ENCODE results near the gene VCP. TPM values are rescaled to one million over a fixed set of nuclear protein-coding genes. Genes with fewer than 3 reads are reported as not detected.

VCP gene
- total RNA-seq, 2 experiments from 2014 or later = 218 to 245 TPM

DNA sequence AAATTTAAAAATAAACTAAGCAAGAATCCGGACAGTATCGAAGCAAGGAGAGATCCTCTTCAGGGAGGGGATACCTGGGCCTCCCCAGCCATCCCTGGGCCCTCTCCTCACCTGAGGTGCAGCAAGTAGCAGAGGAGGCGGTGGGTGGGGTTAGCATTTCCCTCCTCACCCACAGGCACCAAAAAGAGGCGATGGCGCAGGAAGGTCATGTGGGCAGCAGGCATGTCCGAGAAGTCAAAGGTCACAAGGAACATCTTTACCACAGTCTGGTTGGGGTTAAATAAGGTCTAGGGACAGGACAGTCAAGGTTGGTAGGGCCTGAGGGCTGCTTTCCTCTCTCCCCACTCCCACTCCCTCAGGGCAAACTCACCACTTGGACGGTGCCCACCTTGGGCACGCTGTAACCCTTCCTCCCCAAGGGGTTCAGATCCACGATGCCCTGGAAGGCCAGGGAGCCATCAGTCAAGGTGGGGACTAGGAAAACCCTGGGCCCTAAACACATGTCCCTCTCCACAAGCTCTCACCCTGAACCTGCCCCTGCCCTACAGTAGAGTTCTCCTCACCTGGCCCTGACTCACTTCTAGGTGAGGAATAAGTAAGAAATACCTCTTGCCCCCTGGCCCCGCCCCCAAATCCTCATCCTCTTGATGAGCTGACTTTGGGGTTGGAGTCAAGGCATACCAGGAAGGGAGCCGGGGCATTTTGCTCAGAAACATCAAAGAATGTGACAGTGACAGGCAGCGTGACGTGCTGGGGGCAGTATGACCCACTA, 33.3 kb upstream of the VCP start:
- no peaks in the 10 kb centered on the region for H3K9me3 ChIP-seq (ENCODE audit: control insufficient read depth in 1 of 2, insufficient read depth in 1 of 2, low read length in 2 of 2)
- H3K4me3 Mint-ChIP-seq = no peak overlapping the region
- H3K27ac Mint-ChIP-seq = no peak overlapping the region
- peaks cover 47% of the 10 kb centered on the region for H3K36me3 ChIP-seq (ENCODE audit: insufficient read depth, low read length)
- intact Hi-C loops (cut with DNase I, micrococcal nuclease) = loop anchor here in 1 of 2 experiments (10.0 kb wide), 1 partner anchor 1659 kb away; no protein-coding TSS in a partner anchor
- TF ChIP-seq, protein P1, sequence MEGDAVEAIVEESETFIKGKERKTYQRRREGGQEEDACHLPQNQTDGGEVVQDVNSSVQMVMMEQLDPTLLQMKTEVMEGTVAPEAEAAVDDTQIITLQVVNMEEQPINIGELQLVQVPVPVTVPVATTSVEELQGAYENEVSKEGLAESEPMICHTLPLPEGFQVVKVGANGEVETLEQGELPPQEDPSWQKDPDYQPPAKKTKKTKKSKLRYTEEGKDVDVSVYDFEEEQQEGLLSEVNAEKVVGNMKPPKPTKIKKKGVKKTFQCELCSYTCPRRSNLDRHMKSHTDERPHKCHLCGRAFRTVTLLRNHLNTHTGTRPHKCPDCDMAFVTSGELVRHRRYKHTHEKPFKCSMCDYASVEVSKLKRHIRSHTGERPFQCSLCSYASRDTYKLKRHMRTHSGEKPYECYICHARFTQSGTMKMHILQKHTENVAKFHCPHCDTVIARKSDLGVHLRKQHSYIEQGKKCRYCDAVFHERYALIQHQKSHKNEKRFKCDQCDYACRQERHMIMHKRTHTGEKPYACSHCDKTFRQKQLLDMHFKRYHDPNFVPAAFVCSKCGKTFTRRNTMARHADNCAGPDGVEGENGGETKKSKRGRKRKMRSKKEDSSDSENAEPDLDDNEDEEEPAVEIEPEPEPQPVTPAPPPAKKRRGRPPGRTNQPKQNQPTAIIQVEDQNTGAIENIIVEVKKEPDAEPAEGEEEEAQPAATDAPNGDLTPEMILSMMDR (IDR thresholded peaks at IDR 0.05) = no peak
- ATAC-seq (ENCODE audit: poor library complexity) (no peak), DNase-seq (no peak)
- peaks cover 58% of the 10 kb centered on the region for H3K36me3 Mint-ChIP-seq (ENCODE audit: low read depth)
- no peaks in the 10 kb centered on the region for H3K27me3 ChIP-seq (ENCODE audit: control insufficient read depth in 1 of 2, insufficient read depth in 2 of 2, low read length in 2 of 2)
- H3K27me3 Mint-ChIP-seq = no peaks in the 10 kb centered on the region
- H3K4me1 ChIP-seq (ENCODE audit: insufficient read depth, low read length) = peaks cover 35% of the 10 kb centered on the region
- peaks cover 38% of the 10 kb centered on the region for H3K4me1 Mint-ChIP-seq (ENCODE audit: low read depth)
- H3K9me3 Mint-ChIP-seq = no peaks in the 10 kb centered on the region
- ChIA-PET POLR2A (no interaction called here), CTCF (interaction anchor here (1.3 kb wide), 1 partner anchor 8 kb away, joined by 3 read pairs; no protein-coding TSS in a partner anchor)
- no peak overlapping the region for H3K4me3 ChIP-seq (ENCODE audit: low read length)
- no peak overlapping the region for H3K27ac ChIP-seq (ENCODE audit: low read depth in 1 of 2, low read length in 2 of 2)

DNA sequence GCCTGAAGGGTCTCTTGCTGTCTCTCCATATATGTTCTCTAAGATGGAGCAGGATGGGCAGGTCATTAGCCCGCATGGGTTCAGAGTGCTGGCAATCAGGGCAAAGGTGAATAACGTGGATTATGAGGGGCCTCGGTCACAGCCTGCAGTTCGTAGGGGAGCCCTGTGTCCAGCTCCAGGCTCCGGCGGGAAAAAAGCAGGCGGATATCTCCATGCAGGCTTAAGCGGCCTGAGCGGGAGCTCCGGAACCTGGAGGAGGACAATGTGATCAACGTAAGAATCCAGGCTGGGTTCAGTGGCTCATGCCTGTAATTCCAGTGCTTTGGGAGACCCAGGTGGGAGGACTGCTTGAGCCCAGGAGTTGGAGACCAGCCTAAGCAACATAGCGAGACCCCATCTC, 32.7 kb upstream of the VCP start:
- TF ChIP-seq, protein P1 (IDR thresholded peaks at IDR 0.05) = no peak
- Histone ChIP-seq H3K27me3 (ENCODE audit: control insufficient read depth in 1 of 2, insufficient read depth in 2 of 2, low read length in 2 of 2) (no peaks in the 10 kb centered on the region), H3K36me3 (ENCODE audit: insufficient read depth, low read length) (peaks cover 54% of the 10 kb centered on the region), H3K4me1 (ENCODE audit: insufficient read depth, low read length) (peaks cover 29% of the 10 kb centered on the region), H3K4me3 (ENCODE audit: low read length) (no peak overlapping the region), H3K9me3 (ENCODE audit: control insufficient read depth in 1 of 2, insufficient read depth in 1 of 2, low read length in 2 of 2) (no peaks in the 10 kb centered on the region), H3K27ac (ENCODE audit: low read depth in 1 of 2, low read length in 2 of 2) (no peak overlapping the region)
- DNase-seq (no peak), ATAC-seq (ENCODE audit: poor library complexity) (no peak)
- Mint-ChIP-seq H3K27ac (no peak overlapping the region), H3K36me3 (ENCODE audit: low read depth) (peaks cover 64% of the 10 kb centered on the region), H3K4me1 (ENCODE audit: low read depth) (peaks cover 37% of the 10 kb centered on the region), H3K27me3 (no peaks in the 10 kb centered on the region), H3K9me3 (no peaks in the 10 kb centered on the region), H3K4me3 (no peak overlapping the region)
- CTCF ChIA-PET = no interaction called here
- POLR2A ChIA-PET = interaction anchor here (1.0 to 3.7 kb wide), 2 partner anchors 8 to 9 kb away, joined by 3 to 46 read pairs; partner anchors contain the start of genes ATOSB and PIGO
- intact Hi-C loops (cut with DNase I, micrococcal nuclease) = loop anchor here in 1 of 2 experiments (10.0 kb wide), 1 partner anchor 1660 kb away; no protein-coding TSS in a partner anchor

DNA sequence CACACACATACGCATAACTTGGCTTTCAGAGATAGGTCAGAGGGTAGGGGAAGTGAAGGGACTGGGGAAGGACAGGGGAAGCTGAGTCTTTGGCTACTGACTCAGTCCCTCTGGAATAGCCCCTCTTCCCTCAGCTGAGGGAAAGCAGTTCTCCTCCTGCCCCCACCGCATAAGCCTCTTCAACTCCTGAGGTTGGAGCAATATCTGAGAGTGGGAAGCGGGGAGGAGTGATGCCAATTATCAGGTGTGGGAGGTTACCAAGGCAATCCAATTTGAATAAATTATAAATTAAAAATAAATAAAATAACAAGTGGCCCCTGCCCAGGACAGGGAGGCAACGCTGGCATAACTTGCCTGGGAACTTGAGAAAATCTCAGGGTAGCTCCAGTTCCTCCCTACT, 32.2 kb upstream of the VCP start:
- Histone ChIP-seq H3K27me3 (ENCODE audit: control insufficient read depth in 1 of 2, insufficient read depth in 2 of 2, low read length in 2 of 2) (no peaks in the 10 kb centered on the region), H3K4me3 (ENCODE audit: low read length) (no peak overlapping the region), H3K4me1 (ENCODE audit: insufficient read depth, low read length) (peaks cover 28% of the 10 kb centered on the region), H3K9me3 (ENCODE audit: control insufficient read depth in 1 of 2, insufficient read depth in 1 of 2, low read length in 2 of 2) (no peaks in the 10 kb centered on the region), H3K36me3 (ENCODE audit: insufficient read depth, low read length) (peaks cover 59% of the 10 kb centered on the region), H3K27ac (ENCODE audit: low read depth in 1 of 2, low read length in 2 of 2) (no peak overlapping the region)
- ATAC-seq (ENCODE audit: poor library complexity) (no peak), DNase-seq (no peak)
- TF ChIP-seq, protein P1 (IDR thresholded peaks at IDR 0.05) = no peak
- POLR2A ChIA-PET = interaction anchor here (1.0 to 3.8 kb wide), 3 partner anchors 8 to 33 kb away, joined by 3 to 50 read pairs (median 46); partner anchors contain the start of genes ATOSB, PIGO and VCP
- Mint-ChIP-seq H3K4me3 (no peak overlapping the region), H3K27ac (peak overlapping the region; percentile 20), H3K27me3 (no peaks in the 10 kb centered on the region), H3K9me3 (no peaks in the 10 kb centered on the region), H3K4me1 (ENCODE audit: low read depth) (peaks cover 34% of the 10 kb centered on the region), H3K36me3 (ENCODE audit: low read depth) (peaks cover 69% of the 10 kb centered on the region)
- CTCF ChIA-PET = interaction anchor here (2.9 kb wide), 1 partner anchor 11 kb away, joined by 28 read pairs; the partner anchor contains the start of gene ATOSB
- intact Hi-C loops (cut with DNase I, micrococcal nuclease) = loop anchor here in 1 of 2 experiments (5.0 to 10.0 kb wide), 3 partner anchors 437 to 1660 kb away; partner anchors contain the start of genes CREB3 and TLN1
